ENCODE measurements around the gene ONECUT2. TPM values are rescaled to one million over a fixed set of nuclear protein-coding genes. Genes with fewer than 3 reads are reported as not detected.

Gene ONECUT2
- total and polyA plus RNA-seq, 12 donors, result 0.07 to 4.6 (median 0.23) TPM; not detected in 1

GRCh38 chr18:57529151-57529550, 94.0 kb downstream of the ONECUT2 start:
- 85 to 91% (median 90%) methylated on average over 7 of the region's 7 CpGs for WGBS, 4 donors
- Histone ChIP-seq H3K4me3 (no peak overlapping the region), H3K27me3 (no peaks in the 10 kb centered on the region), H3K9me3 (replicated peaks in 1 of 3) (no peaks in the 10 kb centered on the region), H3K36me3 (replicated peaks in 1 of 2) (no peaks in the 10 kb centered on the region), H3K27ac (no peak overlapping the region), H3K4me1 (replicated peaks in 1 of 2) (peaks cover 15 to 17% of the 10 kb centered on the region in 2 donors)
- DNase-seq, result no peak
- intact Hi-C loops (cut with DNase I), result no loop called here
- TF ChIP-seq CTCF (IDR thresholded peaks at IDR 0.05) (no peak), POLR2A (IDR thresholded peaks at IDR 0.05) (no peak)

GRCh38 chr18:57533006-57533867, 98.1 kb downstream of the ONECUT2 start:
- 20 to 41% (median 24%) methylated on average over 16 of the region's 16 CpGs for WGBS, 4 donors
- peak overlapping the region in 4 of 5 donors; percentile 15 to 57 (median 38) for H3K27ac ChIP-seq

GRCh38 chr18:57533868-57534510, 98.8 kb downstream of the ONECUT2 start:
- peak overlapping the region in 1 of 4 donors; percentile 16 for H3K4me3 ChIP-seq
- H3K36me3 ChIP-seq (replicated peaks in 1 of 2), result no peaks in the 10 kb centered on the region
- peak overlapping the region in 3 of 5 donors; percentile 19 to 57 (median 56) for H3K27ac ChIP-seq
- H3K4me1 ChIP-seq (replicated peaks in 1 of 2), result peaks cover 13 to 16% of the 10 kb centered on the region in 2 donors
- intact Hi-C loops (cut with DNase I), result no loop called here
- WGBS, 4 donors, result 49 to 56% (median 50%) methylated on average over 4 of the region's 4 CpGs
- H3K27me3 ChIP-seq, result no peaks in the 10 kb centered on the region
- H3K9me3 ChIP-seq (replicated peaks in 1 of 3), result no peaks in the 10 kb centered on the region
- DNase-seq, result no peak
- TF ChIP-seq POLR2A (IDR thresholded peaks at IDR 0.05), result no peak

More at GRCh38 chr18:57533006-57533867, 98.1 kb downstream of the ONECUT2 start:
- intact Hi-C loops (cut with DNase I), result no loop called here
- TF ChIP-seq POLR2A (IDR thresholded peaks at IDR 0.05) (no peak), CTCF (IDR thresholded peaks at IDR 0.05) (peak in 1 of 6 experiments; percentile 12)
- Histone ChIP-seq H3K4me1 (replicated peaks in 1 of 2) (peaks cover 13 to 16% of the 10 kb centered on the region in 2 donors), H3K9me3 (replicated peaks in 1 of 3) (no peaks in the 10 kb centered on the region), H3K4me3 (peak overlapping the region in 1 of 4 donors; percentile 16), H3K36me3 (replicated peaks in 1 of 2) (no peaks in the 10 kb centered on the region), H3K27me3 (no peaks in the 10 kb centered on the region)
- peak; percentile 21 to 69 (median 53) for DNase-seq

DNA sequence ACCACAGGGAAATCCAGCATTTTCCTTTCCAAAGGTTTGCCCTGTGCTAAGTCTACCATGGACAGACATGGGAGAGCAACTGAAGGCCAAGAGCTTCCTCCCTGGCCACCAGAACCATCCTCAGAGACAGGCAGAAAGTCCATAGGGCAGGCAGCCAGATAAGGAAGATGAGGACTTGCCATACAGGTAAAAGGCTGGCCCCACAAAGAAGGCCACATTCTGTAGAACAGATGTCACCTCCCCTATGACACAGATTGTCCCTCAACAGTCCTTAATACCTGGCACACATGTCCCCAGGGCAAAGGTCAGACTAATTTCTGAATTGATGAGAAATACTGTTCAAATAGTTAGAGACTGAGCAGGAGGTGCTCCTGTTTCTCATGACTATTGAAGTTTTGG, 99.3 kb downstream of the ONECUT2 start:
- TF ChIP-seq POLR2A (IDR thresholded peaks at IDR 0.05), result no peak
- Histone ChIP-seq H3K36me3 (replicated peaks in 1 of 2) (no peaks in the 10 kb centered on the region), H3K4me1 (replicated peaks in 1 of 2) (peaks cover 13 to 16% of the 10 kb centered on the region in 2 donors), H3K4me3 (no peak overlapping the region), H3K27me3 (no peaks in the 10 kb centered on the region), H3K9me3 (replicated peaks in 1 of 3) (no peaks in the 10 kb centered on the region), H3K27ac (no peak overlapping the region)
- intact Hi-C loops (cut with DNase I), result no loop called here
- DNase-seq, result no peak

GRCh38 chr18:57538614-57539013, 103.4 kb downstream of the ONECUT2 start:
- Histone ChIP-seq H3K36me3 (replicated peaks in 1 of 2) (no peaks in the 10 kb centered on the region), H3K4me3 (no peak overlapping the region), H3K27me3 (no peaks in the 10 kb centered on the region), H3K9me3 (replicated peaks in 1 of 3) (no peaks in the 10 kb centered on the region), H3K4me1 (replicated peaks in 1 of 2) (peaks cover 3 to 6% of the 10 kb centered on the region in 2 donors), H3K27ac (no peak overlapping the region)
- TF ChIP-seq POLR2A (IDR thresholded peaks at IDR 0.05) (no peak), CTCF (IDR thresholded peaks at IDR 0.05) (no peak)
- DNase-seq, result no peak
- intact Hi-C loops (cut with DNase I), result no loop called here
- 91 to 97% (median 92%) methylated on average over 3 of the region's 3 CpGs for WGBS, 4 donors
